IMR-90 (cell line): ENCODE data around the gene ST6GALNAC3. TPM values are rescaled to one million over a fixed set of nuclear protein-coding genes. Genes with fewer than 3 reads are reported as not detected.

Source experiments
- ATAC-seq: fragments of 200-7000 bp; cut with Tn5 transposase; 2 replicates; pipeline ENCODE4 v1.9.1; 2020; ENCODE audit warnings: low read depth, mild to moderate bottlenecking, moderate library complexity
- BruUV-seq: library from RNA; stranded (reverse); fragments of 400-500 nt; replicated peaks from 2 replicates; lab custom pipeline; 2021; lab: Mats Ljungman, UMichigan
- CTCF ChIA-PET: fragments of 300-600 bp; formaldehyde crosslinking; extraction: SDS; loops from one replicate; lab custom pipeline; 2021; ENCODE audit warnings: antibody characterized with exemption; lab: Yijun Ruan, JAX
- POLR2A ChIA-PET: fragments of 300-600 bp; sonication (Branson Sonifier 250); formaldehyde crosslinking; loops from one replicate; lab custom pipeline; 2022; ENCODE audit warnings: antibody characterized with exemption; ENCODE audit not compliant: unreplicated experiment; lab: Charles Lee
- DNase-seq: peaks from one replicate; pipeline ENCODE4 v3.0.0; 2013
- H2AFZ ChIP-seq: replicated peaks from 2 replicates; pipeline ENCODE3; 2013; ENCODE audit warnings: low read length, mild to moderate bottlenecking; ENCODE audit not compliant: poor library complexity
- H2AK5ac ChIP-seq: 2 replicates; pipeline ENCODE4 v1.6.1; 2013; ENCODE audit warnings: low read depth, low read length, inconsistent platforms
- H2AK9ac ChIP-seq: replicated peaks from 2 replicates; pipeline ENCODE3; 2013; ENCODE audit warnings: mild to moderate bottlenecking, low read depth, low read length, moderate library complexity; ENCODE audit not compliant: poor library complexity
- H2BK120ac ChIP-seq: 2 replicates; pipeline ENCODE4 v1.6.1; 2013; ENCODE audit warnings: low read depth, low read length, inconsistent platforms
- H2BK15ac ChIP-seq: 3 replicates; pipeline ENCODE4 v1.6.1; 2013; ENCODE audit warnings: low read depth, low read length, inconsistent platforms
- H2BK20ac ChIP-seq: 2 replicates; pipeline ENCODE4 v1.6.1; 2013; ENCODE audit warnings: low read depth, mild to moderate bottlenecking, inconsistent platforms, low read length, moderate library complexity
- H2BK5ac ChIP-seq: 2 replicates; pipeline ENCODE4 v1.6.1; 2013; ENCODE audit warnings: mild to moderate bottlenecking, low read depth, low read length, inconsistent platforms; ENCODE audit not compliant: poor library complexity, severe bottlenecking
- H3K14ac ChIP-seq: replicated peaks from 2 replicates; pipeline ENCODE4 v1.6.1; 2013; ENCODE audit warnings: low read depth, low read length, inconsistent platforms
- H3K18ac ChIP-seq: 2 replicates; pipeline ENCODE4 v1.6.1; 2013; ENCODE audit warnings: low read depth, low read length, control low read depth
- H3K23ac ChIP-seq: 2 replicates; pipeline ENCODE4 v1.6.1; 2013; ENCODE audit warnings: low read depth, low read length, inconsistent platforms
- H3K27ac ChIP-seq: 2 replicates; pipeline ENCODE4 v1.5.1; 2013; ENCODE audit warnings: mild to moderate bottlenecking, control low read depth, low read length; ENCODE audit not compliant: insufficient read depth
- H3K27me3 ChIP-seq: 2 replicates; pipeline ENCODE4 v1.6.1; 2013; ENCODE audit warnings: low read length; ENCODE audit not compliant: control insufficient read depth, insufficient read depth
- H3K36me3 ChIP-seq: 2 replicates; pipeline ENCODE4 v1.6.1; 2013; ENCODE audit warnings: low read length, mixed read lengths; ENCODE audit not compliant: control insufficient read depth, insufficient read depth
- H3K4ac ChIP-seq: 2 replicates; pipeline ENCODE4 v1.6.1; 2013; ENCODE audit warnings: low read depth, low read length, inconsistent platforms
- H3K4me1 ChIP-seq: 2 replicates; pipeline ENCODE4 v1.6.1; 2013; ENCODE audit warnings: low read length, mixed read lengths; ENCODE audit not compliant: control insufficient read depth, insufficient read depth
- H3K4me2 ChIP-seq: 2 replicates; pipeline ENCODE4 v1.6.1; 2013; ENCODE audit warnings: low read depth, mild to moderate bottlenecking, control low read depth, low read length, moderate library complexity
- H3K4me3 ChIP-seq: 2 replicates; pipeline ENCODE4 v1.5.1; 2013; ENCODE audit warnings: low read depth, mild to moderate bottlenecking, control low read depth, low read length, moderate library complexity; ENCODE audit not compliant: insufficient read depth
- H3K56ac ChIP-seq: 2 replicates; pipeline ENCODE4 v1.6.1; 2013; ENCODE audit warnings: low read length, inconsistent platforms; ENCODE audit not compliant: insufficient read depth; ENCODE audit errors: extremely low read depth
- H3K79me1 ChIP-seq, 2 experiments: 2 replicates each; pipeline ENCODE4 v1.6.1; 2013; ENCODE audit warnings: low read length in 2 of 2, inconsistent platforms in 1 of 2, low read depth in 1 of 2
- H3K9ac ChIP-seq: 2 replicates; pipeline ENCODE4 v1.6.1; 2013; ENCODE audit warnings: low read depth, low read length, control low read depth
- H3K9me1 ChIP-seq: 2 replicates; pipeline ENCODE4 v1.6.1; 2013; ENCODE audit warnings: low read length, inconsistent platforms; ENCODE audit not compliant: insufficient read depth
- H3K9me3 ChIP-seq: 2 replicates; pipeline ENCODE4 v1.6.1; 2013; ENCODE audit warnings: low read length; ENCODE audit not compliant: control insufficient read depth, insufficient read depth
- H4K20me1 ChIP-seq: 2 replicates; pipeline ENCODE4 v1.6.1; 2013; ENCODE audit warnings: low read length, inconsistent platforms; ENCODE audit not compliant: insufficient read depth
- H4K5ac ChIP-seq: 2 replicates; pipeline ENCODE4 v1.6.1; 2013; ENCODE audit warnings: mild to moderate bottlenecking, low read depth, low read length, control low read depth
- H4K8ac ChIP-seq, 2 experiments: 2 replicates each; pipeline ENCODE4 v1.6.1; 2013; ENCODE audit warnings: low read depth in 2 of 2, low read length in 2 of 2, control low read depth in 1 of 2, inconsistent platforms in 1 of 2
- H4K91ac ChIP-seq: 2 replicates; pipeline ENCODE4 v1.6.1; 2013; ENCODE audit warnings: low read depth, low read length, inconsistent platforms; ENCODE audit not compliant: insufficient read depth
- BHLHE40 ChIP-seq: fragments of 150-350 bp; IDR thresholded peaks from 2 replicates; pipeline ENCODE4 v1.6.1; 2016; ENCODE audit warnings: mild to moderate bottlenecking, low read depth, low read length
- CHD1 ChIP-seq: IDR thresholded peaks from 2 replicates; pipeline ENCODE4 v1.6.1; 2012; ENCODE audit warnings: low read depth, low read length, improper control_type of control experiment
- FOS ChIP-seq: fragments of 150-350 bp; IDR thresholded peaks from 2 replicates; pipeline ENCODE4 v1.6.1; 2016; ENCODE audit warnings: low read depth, low read length
- MAFK ChIP-seq: IDR thresholded peaks from 2 replicates; pipeline ENCODE4 v1.6.1; 2012; ENCODE audit warnings: low read depth, low read length, improper control_type of control experiment
- NFE2L2 ChIP-seq: fragments of 150-350 bp; IDR thresholded peaks from 2 replicates; pipeline ENCODE4 v1.6.1; 2016; ENCODE audit warnings: low read depth, mild to moderate bottlenecking, low read length
- RCOR1 ChIP-seq: IDR thresholded peaks from 2 replicates; pipeline ENCODE4 v1.6.1; 2012; ENCODE audit warnings: mild to moderate bottlenecking, low read length, improper control_type of control experiment; ENCODE audit not compliant: insufficient replicate concordance
- RFX5 ChIP-seq: IDR thresholded peaks from 2 replicates; pipeline ENCODE4 v1.8.0; 2012; ENCODE audit warnings: low read depth, mild to moderate bottlenecking, low read length, moderate library complexity
- SMC3 ChIP-seq: fragments of 150-350 bp; IDR thresholded peaks from 2 replicates; pipeline ENCODE4 v1.6.1; 2016; ENCODE audit warnings: low read depth, mild to moderate bottlenecking, antibody characterized with exemption, low read length, moderate library complexity
- WGBS, 2 experiments: methylation state at CpG; one replicate each; pipeline versions ENCODE4 v1.1.5 to v1.1.7; 2013; ENCODE audit warnings: missing lambda C conversion rate in 2 of 2; ENCODE audit not compliant: insufficient read length in 1 of 2; ENCODE audit errors: extremely low coverage in 2 of 2; 5-methylcytosine and 5-hydroxymethylcytosine counted together
- dilution Hi-C: fragments of 300-500 bp; cut with HindIII; formaldehyde crosslinking; loops from one replicate; pipeline ENCODE4 v1.14.3; 2018; ENCODE audit warnings: low sequenced_read_pairs; ENCODE audit not compliant: unreplicated experiment
- in situ Hi-C: fragments of 300-500 bp; cut with MboI; formaldehyde crosslinking; loops from 3 replicates; pipeline ENCODE4 v1.14.3; 2019; ENCODE audit warnings: low sequenced_read_pairs, inconsistent platforms, mixed read lengths
- intact Hi-C: fragments of 100-400 bp; cut with micrococcal nuclease; formaldehyde crosslinking; loops from 2 replicates; pipeline ENCODE4 v1.10.0; 2022
- polyA plus RNA-seq, 3 experiments: library from polyadenylated mRNA; depleted of rRNA; stranded (reverse); fragments of >200 nt; gene quantifications; 2 replicates each; pipeline ENCODE4 v1.2.3, GENCODE V29; 2012; ENCODE audit warnings: low replicate concordance in 1 of 3
- total RNA-seq: library from RNA; depleted of rRNA; stranded (reverse); fragments of >200 nt; gene quantifications from 2 replicates; pipeline ENCODE4 v1.2.3, GENCODE V29; 2012
- TF ChIP-seq, protein P1 (sequence below): fragments of 150-350 bp; IDR thresholded peaks from 2 replicates; pipeline ENCODE4 v1.6.1; 2016; ENCODE audit warnings: low read depth, mild to moderate bottlenecking, low read length, moderate library complexity, borderline replicate concordance

Gene ST6GALNAC3
- total and polyA plus RNA-seq, 2 of the 4 experiments (the other 2 are of a cell fraction): 0.65 to 1.3 TPM

DNA sequence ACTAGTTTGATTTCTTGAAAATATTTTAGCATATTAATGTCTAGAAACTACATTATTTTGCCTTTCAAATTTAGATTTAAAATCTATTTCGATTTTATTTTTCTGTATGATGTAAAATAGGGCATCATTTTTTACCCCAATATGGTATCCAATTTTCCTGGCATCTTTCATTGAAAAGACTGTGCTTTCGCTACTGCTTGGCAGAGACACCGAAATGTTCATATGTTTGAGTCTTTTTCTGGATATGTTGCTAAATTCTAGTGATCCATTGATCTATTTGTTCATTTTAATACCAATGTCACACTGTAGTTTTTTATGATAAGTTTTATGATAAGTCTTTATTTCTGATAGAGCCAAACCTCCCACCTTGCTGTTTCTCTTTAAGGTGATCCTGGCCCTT is 24.3 kb downstream of the ST6GALNAC3 start:
- Histone ChIP-seq H3K36me3 (no peaks in the 10 kb centered on the region), H4K91ac (no peak overlapping the region), H4K8ac (no peak overlapping the region), H4K5ac (no peak overlapping the region), H2BK15ac (no peak overlapping the region), H3K9me1 (no peaks in the 10 kb centered on the region), H3K56ac (no peak overlapping the region), H4K20me1 (no peaks in the 10 kb centered on the region), H3K4ac (no peak overlapping the region), H3K9me3 (no peaks in the 10 kb centered on the region), H2AFZ (no peak overlapping the region), H2AK9ac (no peak overlapping the region), H3K4me1 (no peaks in the 10 kb centered on the region), H3K27me3 (no peaks in the 10 kb centered on the region), H3K4me3 (no peak overlapping the region), H3K9ac (no peak overlapping the region), H2BK5ac (no peak overlapping the region), H3K14ac (no peak overlapping the region), H2BK120ac (no peak overlapping the region), H2AK5ac (no peak overlapping the region), H2BK20ac (no peak overlapping the region), H3K23ac (no peak overlapping the region), H3K27ac (no peak overlapping the region), H3K79me1 (no peaks in the 10 kb centered on the region), H3K4me2 (no peak overlapping the region), H3K18ac (no peak overlapping the region)
- no peak for DNase-seq
- in situ Hi-C loops (no loop called here), intact Hi-C loops (no loop called here), dilution Hi-C loops (no loop called here)
- no peak for ATAC-seq
- no CpG with 5 or more reads among the region's 3 CpGs for WGBS, 2 experiments
- CTCF ChIA-PET: no interaction called here
- BruUV-seq: no TSS peak
- POLR2A ChIA-PET: no interaction called here
- TF ChIP-seq MAFK (no peak), RFX5 (no peak), BHLHE40 (no peak), FOS (no peak), RCOR1 (no peak), CHD1 (no peak), SMC3 (no peak), NFE2L2 (no peak)
- TF ChIP-seq, protein P1, sequence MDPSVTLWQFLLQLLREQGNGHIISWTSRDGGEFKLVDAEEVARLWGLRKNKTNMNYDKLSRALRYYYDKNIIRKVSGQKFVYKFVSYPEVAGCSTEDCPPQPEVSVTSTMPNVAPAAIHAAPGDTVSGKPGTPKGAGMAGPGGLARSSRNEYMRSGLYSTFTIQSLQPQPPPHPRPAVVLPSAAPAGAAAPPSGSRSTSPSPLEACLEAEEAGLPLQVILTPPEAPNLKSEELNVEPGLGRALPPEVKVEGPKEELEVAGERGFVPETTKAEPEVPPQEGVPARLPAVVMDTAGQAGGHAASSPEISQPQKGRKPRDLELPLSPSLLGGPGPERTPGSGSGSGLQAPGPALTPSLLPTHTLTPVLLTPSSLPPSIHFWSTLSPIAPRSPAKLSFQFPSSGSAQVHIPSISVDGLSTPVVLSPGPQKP: no peak
